Activated T-helper 1 cell treated with anti-CD3 and anti-CD28 coated beads, Interleukin-12 subunit alpha, Interleukin-12 subunit beta, Interleukin-2, Interleukin-4 antibody, amounts not matched to agents 30 ng/mL and 10 ng/mL and 1 ng/mL, durations not matched to agents 14 hours and 24 hours and 36 hours (primary cell): ENCODE results near the gene DMD. TPM values are rescaled to one million over a fixed set of nuclear protein-coding genes. Genes with fewer than 3 reads are reported as not detected.

Experiments
- DNase-seq: peaks from one replicate; pipeline ENCODE4 v3.0.0; 2021; ENCODE audit warnings: low spot score
- H3K27ac Mint-ChIP-seq: one replicate; pipeline ENCODE4 v1.8.0; 2021; ENCODE audit warnings: mild to moderate bottlenecking, mixed read lengths
- H3K27me3 Mint-ChIP-seq: one replicate; pipeline ENCODE4 v1.8.0; 2022; ENCODE audit warnings: mild to moderate bottlenecking, moderate library complexity, mixed read lengths; ENCODE audit not compliant: insufficient read depth
- H3K36me3 Mint-ChIP-seq: one replicate; pipeline ENCODE4 v1.8.0; 2021; ENCODE audit warnings: low read depth, mixed read lengths
- H3K4me1 Mint-ChIP-seq: one replicate; pipeline ENCODE4 v1.8.0; 2021; ENCODE audit warnings: low read depth, mixed read lengths
- H3K4me3 Mint-ChIP-seq: one replicate; pipeline ENCODE4 v1.8.0; 2021; ENCODE audit warnings: mild to moderate bottlenecking, moderate library complexity, mixed read lengths
- H3K9me3 Mint-ChIP-seq: one replicate; pipeline ENCODE4 v1.8.0; 2021; ENCODE audit warnings: mixed read lengths
- intact Hi-C: fragments of 100-400 bp; cut with micrococcal nuclease; formaldehyde crosslinking; loops from one replicate; pipeline ENCODE4 v1.15.1; 2024
- total RNA-seq: library from RNA; stranded (reverse); gene quantifications from 2 replicates; pipeline ENCODE4 v1.2.3, GENCODE V29; 2022

The DMD gene
- total RNA-seq, 1 donor from 2014 or later: 12.8 TPM

GRCh38 chrX:31252133-31252532 lies 1959.2 kb downstream of the DMD start:
- H3K9me3 Mint-ChIP-seq: no peaks in the 10 kb centered on the region
- intact Hi-C loops: no loop called here
- DNase-seq: no peak
- H3K4me1 Mint-ChIP-seq: no peaks in the 10 kb centered on the region
- no peak overlapping the region for H3K27ac Mint-ChIP-seq
- peaks cover 1% of the 10 kb centered on the region for H3K36me3 Mint-ChIP-seq
- H3K4me3 Mint-ChIP-seq: no peak overlapping the region
- H3K27me3 Mint-ChIP-seq: no peaks in the 10 kb centered on the region

GRCh38 chrX:31251336-31251735 lies 1960.0 kb downstream of the DMD start:
- Mint-ChIP-seq H3K4me1 (no peaks in the 10 kb centered on the region), H3K9me3 (no peaks in the 10 kb centered on the region), H3K27me3 (no peaks in the 10 kb centered on the region), H3K36me3 (peaks cover 1% of the 10 kb centered on the region), H3K4me3 (no peak overlapping the region), H3K27ac (no peak overlapping the region)
- intact Hi-C loops: no loop called here
- DNase-seq: no peak

- Mint-ChIP-seq H3K9me3 (no peaks in the 10 kb centered on the region), H3K27me3 (peaks cover 2% of the 10 kb centered on the region), H3K4me3 (no peak overlapping the region), H3K4me1 (no peaks in the 10 kb centered on the region), H3K27ac (no peak overlapping the region), H3K36me3 (peaks cover 1% of the 10 kb centered on the region)
- no peak for DNase-seq
- intact Hi-C loops: no loop called here
Measured at GRCh38 chrX:31245714-31246113, 1965.6 kb downstream of the DMD start.

GRCh38 chrX:31243804-31244203 lies 1967.5 kb downstream of the DMD start:
- H3K4me1 Mint-ChIP-seq: no peaks in the 10 kb centered on the region
- peaks cover 2% of the 10 kb centered on the region for H3K27me3 Mint-ChIP-seq
- H3K9me3 Mint-ChIP-seq: no peaks in the 10 kb centered on the region
- peaks cover 1% of the 10 kb centered on the region for H3K36me3 Mint-ChIP-seq
- DNase-seq: no peak
- intact Hi-C loops: no loop called here
- no peak overlapping the region for H3K4me3 Mint-ChIP-seq
- H3K27ac Mint-ChIP-seq: no peak overlapping the region

- H3K4me3 Mint-ChIP-seq: no peak overlapping the region
- H3K4me1 Mint-ChIP-seq: no peaks in the 10 kb centered on the region
- no peak for DNase-seq
- intact Hi-C loops: no loop called here
- no peak overlapping the region for H3K27ac Mint-ChIP-seq
- H3K9me3 Mint-ChIP-seq: no peaks in the 10 kb centered on the region
- H3K27me3 Mint-ChIP-seq: peaks cover 2% of the 10 kb centered on the region
- no peaks in the 10 kb centered on the region for H3K36me3 Mint-ChIP-seq
Measured at GRCh38 chrX:31240982-31241381, 1970.4 kb downstream of the DMD start.

GRCh38 chrX:31237189-31237588 lies 1974.2 kb downstream of the DMD start:
- Mint-ChIP-seq H3K27ac (no peak overlapping the region), H3K9me3 (no peaks in the 10 kb centered on the region), H3K4me1 (peaks cover 6% of the 10 kb centered on the region), H3K27me3 (peaks cover 3% of the 10 kb centered on the region), H3K36me3 (no peaks in the 10 kb centered on the region), H3K4me3 (no peak overlapping the region)
- intact Hi-C loops: no loop called here
- no peak for DNase-seq

GRCh38 chrX:31236231-31236630 lies 1975.1 kb downstream of the DMD start:
- Mint-ChIP-seq H3K27ac (no peak overlapping the region), H3K4me1 (peaks cover 6% of the 10 kb centered on the region), H3K36me3 (no peaks in the 10 kb centered on the region), H3K27me3 (peaks cover 3% of the 10 kb centered on the region), H3K9me3 (no peaks in the 10 kb centered on the region), H3K4me3 (no peak overlapping the region)
- intact Hi-C loops: no loop called here
- no peak for DNase-seq

- H3K36me3 Mint-ChIP-seq: no peaks in the 10 kb centered on the region
- peaks cover 3% of the 10 kb centered on the region for H3K27me3 Mint-ChIP-seq
- no peaks in the 10 kb centered on the region for H3K9me3 Mint-ChIP-seq
- no peak overlapping the region for H3K27ac Mint-ChIP-seq
- no peak overlapping the region for H3K4me3 Mint-ChIP-seq
- H3K4me1 Mint-ChIP-seq: peaks cover 6% of the 10 kb centered on the region
- intact Hi-C loops: no loop called here
- DNase-seq: no peak
Measured at GRCh38 chrX:31233941-31234496, 1977.3 kb downstream of the DMD start.

GRCh38 chrX:31232506-31232905 lies 1978.8 kb downstream of the DMD start:
- Mint-ChIP-seq H3K9me3 (no peaks in the 10 kb centered on the region), H3K36me3 (no peaks in the 10 kb centered on the region), H3K4me3 (no peak overlapping the region), H3K4me1 (peaks cover 6% of the 10 kb centered on the region), H3K27me3 (peaks cover 3% of the 10 kb centered on the region), H3K27ac (no peak overlapping the region)
- intact Hi-C loops: no loop called here
- DNase-seq: no peak

- Mint-ChIP-seq H3K9me3 (no peaks in the 10 kb centered on the region), H3K27me3 (peaks cover 3% of the 10 kb centered on the region), H3K4me1 (peaks cover 10% of the 10 kb centered on the region), H3K4me3 (no peak overlapping the region), H3K27ac (no peak overlapping the region), H3K36me3 (peaks cover 4% of the 10 kb centered on the region)
- no peak for DNase-seq
- intact Hi-C loops: loop anchor here (5.0 kb wide), 1 partner anchor 38 kb away; no protein-coding TSS in a partner anchor
Measured at GRCh38 chrX:31228909-31229308, 1982.4 kb downstream of the DMD start.

- Mint-ChIP-seq H3K27me3 (no peaks in the 10 kb centered on the region), H3K9me3 (no peaks in the 10 kb centered on the region), H3K4me1 (peaks cover 12% of the 10 kb centered on the region), H3K27ac (no peak overlapping the region), H3K4me3 (no peak overlapping the region), H3K36me3 (peaks cover 4% of the 10 kb centered on the region)
- intact Hi-C loops: loop anchor here (5.0 kb wide), 1 partner anchor 39 kb away; no protein-coding TSS in a partner anchor
- DNase-seq: no peak
Measured at GRCh38 chrX:31228415-31228832, 1982.9 kb downstream of the DMD start.

GRCh38 chrX:31227250-31227649 lies 1984.1 kb downstream of the DMD start:
- H3K27me3 Mint-ChIP-seq: no peaks in the 10 kb centered on the region
- no peak for DNase-seq
- peaks cover 4% of the 10 kb centered on the region for H3K36me3 Mint-ChIP-seq
- no peaks in the 10 kb centered on the region for H3K9me3 Mint-ChIP-seq
- H3K27ac Mint-ChIP-seq: no peak overlapping the region
- H3K4me1 Mint-ChIP-seq: peaks cover 6% of the 10 kb centered on the region
- H3K4me3 Mint-ChIP-seq: no peak overlapping the region
- intact Hi-C loops: loop anchor here (5.0 kb wide), 1 partner anchor 40 kb away; no protein-coding TSS in a partner anchor

GRCh38 chrX:31225819-31226218 lies 1985.5 kb downstream of the DMD start:
- Mint-ChIP-seq H3K27me3 (no peaks in the 10 kb centered on the region), H3K36me3 (peaks cover 4% of the 10 kb centered on the region)

More at GRCh38 chrX:31225819-31226218, 1985.5 kb downstream of the DMD start:
- H3K27ac Mint-ChIP-seq: no peak overlapping the region
- no peak overlapping the region for H3K4me3 Mint-ChIP-seq
- no peak for DNase-seq
- H3K9me3 Mint-ChIP-seq: no peaks in the 10 kb centered on the region
- intact Hi-C loops: loop anchor here (5.0 kb wide), 1 partner anchor 41 kb away; no protein-coding TSS in a partner anchor
- H3K4me1 Mint-ChIP-seq: peaks cover 6% of the 10 kb centered on the region
